Heart left ventricle (tissue), 13 donors: ENCODE measurements around the gene ESRP2.

Experiments
- POLR2A ChIP-seq, 2 donors: fragments of 450-650 bp; IDR thresholded peaks; one replicate each; pipeline ENCODE4 v1.6.1; 2017; ENCODE audit warnings: antibody characterized with exemption in 2 of 2, mild to moderate bottlenecking in 2 of 2, moderate library complexity in 2 of 2
- TF ChIP-seq, protein P1 (sequence below), 12 donors: fragments of 200-600 bp; sonication (generic) in 4 of 12; IDR thresholded peaks; one replicate each; pipeline versions ENCODE4 v1.5.0 to v1.8.0; 2018 to 2022; ENCODE audit warnings: antibody characterized with exemption in 12 of 12, mild to moderate bottlenecking in 5 of 12
- donor health status: ischemic (EF 13 %, LVEDD 7.1; RV severe dilation, severe dysfunction).
- donor health status: DM: no; HTN: yes; CAD: no.
- donor health status: DM: no; HTN: no; CAD: no.
- donor health status: ischemic (EF 25% LVEDD 6.9; RV normal size, moderate dysfunction).
- donor health status: ischemic (EF 25% LVEDD 5.7; RV mildly dilated, moderate dysfunction).
- donor health status: ischemic (EF 35%, LVEDD 5.7; RV mildly dilated, moderate dysfunction).
- donor health status: nonischemic (EF 11% LVEDD 7.7; RV severe dilation, severe dysfunction).
- donor health status: DM: yes; HTN: yes; CAD: no.
- donor health status: PGD.
- donor health status: ischemic (EF 29% LVEDD 5.4; RV normal size, mild dysfunction).
- donor health status: nonischemic (EF 23%, LVEDD 6.1; RV moderate dilation, normal function).

DNA sequence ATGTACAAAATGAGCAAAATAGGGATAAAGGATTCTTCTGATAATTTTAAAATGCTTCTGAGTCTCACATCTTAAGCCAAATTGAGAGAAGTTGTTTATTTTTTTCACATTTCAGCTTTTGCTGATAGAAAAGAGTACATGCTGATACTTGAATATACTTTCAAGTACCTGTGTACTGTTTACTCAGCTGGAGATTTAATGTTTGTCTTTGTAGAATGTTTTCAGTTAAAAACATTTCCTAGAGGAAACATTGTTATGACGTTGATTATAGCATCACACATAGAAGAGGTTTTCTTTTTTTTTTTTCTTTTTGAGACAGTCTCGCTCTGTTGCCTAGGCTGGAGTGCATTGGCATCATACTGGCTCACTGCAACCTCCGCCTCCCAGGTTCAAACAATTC is 19.7 kb downstream of the ESRP2 start:
- TF ChIP-seq, protein P1, sequence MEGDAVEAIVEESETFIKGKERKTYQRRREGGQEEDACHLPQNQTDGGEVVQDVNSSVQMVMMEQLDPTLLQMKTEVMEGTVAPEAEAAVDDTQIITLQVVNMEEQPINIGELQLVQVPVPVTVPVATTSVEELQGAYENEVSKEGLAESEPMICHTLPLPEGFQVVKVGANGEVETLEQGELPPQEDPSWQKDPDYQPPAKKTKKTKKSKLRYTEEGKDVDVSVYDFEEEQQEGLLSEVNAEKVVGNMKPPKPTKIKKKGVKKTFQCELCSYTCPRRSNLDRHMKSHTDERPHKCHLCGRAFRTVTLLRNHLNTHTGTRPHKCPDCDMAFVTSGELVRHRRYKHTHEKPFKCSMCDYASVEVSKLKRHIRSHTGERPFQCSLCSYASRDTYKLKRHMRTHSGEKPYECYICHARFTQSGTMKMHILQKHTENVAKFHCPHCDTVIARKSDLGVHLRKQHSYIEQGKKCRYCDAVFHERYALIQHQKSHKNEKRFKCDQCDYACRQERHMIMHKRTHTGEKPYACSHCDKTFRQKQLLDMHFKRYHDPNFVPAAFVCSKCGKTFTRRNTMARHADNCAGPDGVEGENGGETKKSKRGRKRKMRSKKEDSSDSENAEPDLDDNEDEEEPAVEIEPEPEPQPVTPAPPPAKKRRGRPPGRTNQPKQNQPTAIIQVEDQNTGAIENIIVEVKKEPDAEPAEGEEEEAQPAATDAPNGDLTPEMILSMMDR (IDR thresholded peaks at IDR 0.05) = no peak
- TF ChIP-seq POLR2A (IDR thresholded peaks at IDR 0.05) = no peak
